Mammary epithelial cell (primary cell): ENCODE data around the gene SMIM38.

Source experiments
- CTCF ChIP-seq, 2 donors: IDR thresholded peaks in 1 of 2; conservative IDR thresholded peaks in 1 of 2; 2 replicates each; pipeline ENCODE4 v1.5.1; 2011 to 2012; ENCODE audit warnings: inconsistent platforms in 2 of 2, low read length in 2 of 2, mild to moderate bottlenecking in 2 of 2, control low read depth in 1 of 2, low read depth in 1 of 2; ENCODE audit not compliant: insufficient read depth in 1 of 2; ENCODE audit errors: extremely low read depth in 1 of 2
- EZH2 ChIP-seq: IDR thresholded peaks from 2 replicates; pipeline ENCODE4 v1.6.1; 2012; ENCODE audit warnings: low read length, inconsistent platforms, borderline replicate concordance

DNA sequence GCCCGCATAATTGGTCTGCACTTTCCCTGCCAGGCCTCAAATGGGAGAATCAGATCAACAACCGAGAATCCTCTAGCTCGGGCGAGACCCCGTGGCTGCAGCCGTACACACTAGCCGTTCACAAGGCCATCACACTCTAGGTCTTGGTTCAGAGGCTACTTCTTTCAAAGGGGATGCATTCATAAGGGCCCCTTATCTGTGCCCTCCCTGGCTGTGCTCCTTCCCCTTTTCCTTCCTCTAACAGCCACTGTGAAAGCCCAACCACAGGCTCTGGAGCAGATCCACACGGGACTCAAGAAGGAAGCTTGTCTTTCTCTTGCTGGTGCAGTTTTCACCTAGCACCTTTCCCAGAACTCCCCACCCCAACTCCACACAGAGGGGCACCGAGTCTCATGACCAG is 24.5 kb downstream of the SMIM38 start:
- TF ChIP-seq EZH2 (no peak), CTCF (conservative IDR thresholded peaks at IDR 0.05 in 1 of 2, IDR thresholded peaks at IDR 0.05 in 1 of 2; ENCODE audit: extremely low read depth in 1 of 2, insufficient read depth in 1 of 2, low read depth in 1 of 2, low read length in 2 of 2) (no peak)
